ENCODE measurements around the gene NLRP8.
"Not testable (repeated sequence)": the region's sequence is repeated elsewhere in the genome, so short reads cannot be mapped to it uniquely, and the experiment has no call there.

The NLRP8 gene

DNA sequence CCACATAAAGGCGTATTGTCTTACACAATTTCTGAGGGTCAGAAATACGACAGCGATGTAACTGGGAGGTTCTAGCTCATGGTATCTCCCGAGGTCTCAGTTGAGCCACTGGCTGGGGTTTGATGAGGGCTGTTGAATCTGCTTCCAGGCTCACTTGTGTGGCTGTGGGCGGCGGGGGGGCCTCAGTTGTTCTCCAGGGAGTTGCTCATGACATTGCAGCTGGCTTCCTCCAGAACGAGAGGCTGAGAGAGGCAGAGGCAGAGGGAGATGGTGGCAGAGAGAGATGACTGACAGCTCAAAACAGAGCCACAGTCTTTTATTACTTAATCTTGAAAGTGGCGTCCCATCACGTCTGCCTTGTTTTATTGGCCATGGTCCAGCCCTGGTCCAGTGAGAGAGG is 32.8 kb downstream of the NLRP8 start:
- DNase-seq: no peak

DNA sequence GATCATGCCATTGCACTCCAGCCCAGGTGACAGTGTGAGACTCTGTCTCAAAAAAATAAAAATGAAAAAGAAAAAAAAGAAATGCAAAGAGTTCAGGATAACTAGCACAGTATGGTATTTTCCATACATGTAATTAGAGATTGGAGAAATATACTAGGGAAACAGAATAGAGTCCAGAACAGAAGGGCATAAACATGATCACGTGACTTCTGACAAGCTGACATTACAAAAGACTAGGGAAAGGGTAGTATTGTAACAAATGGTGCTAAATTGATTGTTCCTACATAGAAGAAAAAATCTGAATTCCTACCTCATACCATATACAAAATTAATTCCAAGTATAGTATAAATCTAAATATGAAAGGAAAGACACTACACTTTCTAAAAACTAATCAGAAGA is 37.6 kb downstream of the NLRP8 start:
- DNase-seq: no peak

DNA sequence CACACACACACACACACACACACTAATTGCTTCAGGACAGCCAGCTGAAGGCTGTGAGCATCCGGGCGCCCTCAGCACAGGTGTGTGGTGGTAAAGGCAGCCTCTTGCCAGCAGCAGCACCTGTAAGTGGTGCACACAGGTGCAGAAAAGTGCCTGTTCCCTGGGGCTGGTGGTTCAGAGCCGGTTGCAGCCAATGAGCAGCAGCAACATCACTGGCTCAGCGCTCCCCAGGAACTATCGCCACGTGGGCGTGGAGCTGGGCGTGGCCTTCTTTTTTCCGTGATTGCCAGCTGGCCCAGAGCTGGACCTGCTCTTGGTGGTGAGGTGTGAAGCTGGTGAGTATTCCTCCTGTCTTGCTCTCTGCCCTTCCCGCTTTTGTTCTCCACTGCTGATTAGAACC is 38.9 kb downstream of the NLRP8 start, which contains the start of gene NLRP5:
NLRP5 (plus strand) TSS at position 289 of the 400 bp plus-strand sequence.
- DNase-seq: no peak

DNA sequence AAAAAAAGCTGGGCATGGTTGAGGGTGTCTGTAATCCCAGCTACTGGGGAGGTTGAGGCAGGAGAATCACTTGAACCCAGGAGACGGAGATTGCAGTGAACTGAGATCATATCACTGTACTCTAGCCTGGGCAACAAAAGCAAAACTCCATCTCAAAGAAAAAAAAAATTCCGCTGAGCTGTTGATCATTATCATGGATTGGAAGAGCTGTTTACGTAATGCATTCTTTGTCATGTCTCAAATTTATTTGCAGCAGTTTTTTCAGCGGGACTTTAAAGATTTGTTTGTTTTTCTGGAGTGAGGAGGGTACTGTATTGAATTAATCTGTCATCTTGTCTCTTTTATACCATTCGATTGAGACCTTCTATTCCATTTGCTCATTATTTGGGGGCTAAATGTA is 43.2 kb downstream of the NLRP8 start:
- no peak for DNase-seq

DNA sequence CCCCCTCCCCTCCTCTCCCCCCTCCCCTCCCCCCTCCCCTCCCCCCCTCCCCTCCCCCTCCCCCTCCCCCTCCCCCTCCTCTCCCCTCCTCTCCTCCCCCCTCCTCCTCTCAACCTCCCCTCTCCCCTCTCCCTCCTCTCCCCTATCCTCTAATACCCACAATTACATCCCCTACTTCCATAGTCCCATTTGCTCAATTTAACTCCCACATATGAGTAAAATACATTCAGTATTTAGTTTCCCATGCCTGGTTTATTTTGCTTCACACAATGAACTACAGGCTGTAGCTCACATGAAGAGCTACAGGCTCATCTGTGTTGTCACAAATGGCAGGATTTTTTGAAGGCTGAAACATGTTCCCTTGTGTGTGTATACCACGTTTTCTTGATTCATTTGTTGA is 45.9 kb downstream of the NLRP8 start:
- no peak for DNase-seq

DNA sequence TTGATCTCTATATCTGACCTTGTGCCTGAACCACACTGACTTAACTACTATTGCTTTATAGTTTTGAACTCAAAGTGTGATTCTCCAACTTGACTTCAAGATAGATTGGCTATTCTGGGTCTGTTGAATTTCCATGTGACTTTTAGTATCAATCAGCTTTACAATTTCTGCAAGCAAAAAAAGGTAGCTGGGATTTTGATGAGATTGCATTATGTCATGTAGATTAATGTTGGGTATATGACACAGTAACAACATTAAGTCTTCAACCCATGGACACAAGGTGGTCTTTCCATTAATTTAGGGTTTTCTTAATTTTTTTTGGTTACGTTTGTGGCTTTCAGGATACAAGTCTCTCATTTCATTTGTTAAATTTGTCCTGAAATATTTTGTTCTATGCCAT is 67.1 kb downstream of the NLRP8 start:
- DNase-seq: no peak

DNA sequence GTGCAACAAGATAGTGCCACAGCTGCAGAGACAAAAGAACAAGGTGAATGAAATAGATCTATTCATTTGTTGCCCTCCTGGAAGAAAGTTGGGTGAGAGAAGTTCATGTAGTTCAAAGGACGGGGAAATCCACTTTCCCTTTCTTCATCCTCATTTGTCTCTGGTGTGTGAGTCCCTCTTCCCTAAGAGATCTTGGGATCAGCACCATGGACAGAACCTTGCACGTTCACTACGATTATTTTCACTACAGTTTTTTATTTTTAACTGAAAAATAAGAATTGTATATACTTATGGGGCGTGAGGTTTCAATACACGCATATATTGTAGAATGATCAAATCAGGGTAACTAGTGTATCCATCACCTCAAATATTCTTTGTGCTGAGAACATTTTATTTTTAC is 68.1 kb downstream of the NLRP8 start:
- no peak for DNase-seq

DNA sequence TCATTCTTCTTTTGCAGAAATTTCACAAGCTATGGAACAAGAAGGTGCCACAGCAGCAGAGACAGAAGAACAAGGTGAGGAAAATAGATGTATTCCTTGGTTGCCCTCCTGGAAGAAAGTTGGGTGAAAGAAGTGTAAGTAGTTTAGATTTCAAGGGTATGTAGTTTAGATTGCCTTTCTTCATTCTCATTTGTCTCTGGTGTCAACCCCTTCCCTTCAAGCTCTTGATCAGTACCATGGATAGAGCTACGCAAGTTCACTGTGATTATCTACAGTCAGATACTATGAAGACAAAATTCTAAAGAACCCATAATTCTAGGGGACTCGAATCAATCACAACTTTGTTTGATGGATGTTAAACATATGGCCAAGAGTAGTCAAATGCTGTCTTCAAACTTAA is 71.7 kb downstream of the NLRP8 start:
- DNase-seq: not testable (repeated sequence)

DNA sequence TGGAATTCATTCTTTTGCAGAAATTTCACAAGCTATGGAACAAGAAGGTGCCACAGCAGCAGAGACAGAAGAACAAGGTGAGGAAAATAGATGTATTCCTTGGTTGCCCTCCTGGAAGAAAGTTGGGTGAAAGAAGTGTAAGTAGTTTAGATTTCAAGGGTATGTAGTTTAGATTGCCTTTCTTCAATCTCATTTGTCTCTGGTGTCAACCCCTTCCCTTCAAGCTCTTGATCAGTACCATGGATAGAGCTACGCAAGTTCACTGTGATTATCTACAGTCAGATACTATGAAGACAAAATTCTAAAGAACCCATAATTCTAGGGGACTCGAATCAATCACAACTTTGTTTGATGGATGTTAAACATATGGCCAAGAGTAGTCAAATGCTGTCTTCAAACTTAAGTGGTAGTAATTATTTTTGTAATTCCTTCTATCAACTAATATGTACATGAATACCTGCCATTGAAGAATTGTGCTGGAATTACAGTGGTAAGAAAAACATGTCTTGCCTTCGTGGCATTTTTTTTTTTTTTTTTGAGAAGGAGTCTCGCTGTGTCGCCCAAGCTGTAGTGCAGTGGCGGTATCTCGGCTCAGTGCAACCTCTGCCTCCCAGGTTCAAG is 72.8 kb downstream of the NLRP8 start:
- not testable (repeated sequence) for DNase-seq

DNA sequence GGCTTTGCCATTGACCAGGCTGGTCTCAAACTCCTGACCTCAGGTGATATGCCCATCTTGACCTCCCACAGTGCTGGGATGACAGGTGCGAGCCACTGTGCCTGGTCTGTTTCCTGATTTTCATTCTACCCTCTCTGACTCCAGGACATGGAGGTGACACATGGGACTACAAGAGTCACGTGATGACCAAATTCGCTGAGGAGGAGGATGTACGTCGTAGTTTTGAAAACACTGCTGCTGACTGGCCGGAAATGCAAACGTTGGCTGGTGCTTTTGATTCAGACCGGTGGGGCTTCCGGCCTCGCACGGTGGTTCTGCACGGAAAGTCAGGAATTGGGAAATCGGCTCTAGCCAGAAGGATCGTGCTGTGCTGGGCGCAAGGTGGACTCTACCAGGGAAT is 79.1 kb downstream of the NLRP8 start:
- no peak for DNase-seq
